Lung (tissue), 12 donors: ENCODE measurements around the gene PTPN7. TPM values are rescaled to one million over a fixed set of nuclear protein-coding genes. Genes with fewer than 3 reads are reported as not detected.

Experiments
- ATAC-seq: fragments of 200-7000 bp; cut with Tn5 transposase; one replicate; pipeline ENCODE4 v1.9.1; 2020; ENCODE audit warnings: moderate number of reproducible peaks; ENCODE audit not compliant: insufficient read depth, low FRiP score
- DNase-seq, 3 donors: peaks; one replicate each; pipeline ENCODE4 v3.0.0-alpha.2; 2013 to 2017
- H3K27ac ChIP-seq, 2 donors: one replicate each; pipeline ENCODE4 v1.5.1; 2013; ENCODE audit warnings: mild to moderate bottlenecking in 2 of 2, moderate library complexity in 2 of 2, control low read depth in 1 of 2, inconsistent platforms in 1 of 2, low read depth in 1 of 2, low read length in 1 of 2
- H3K27me3 ChIP-seq, 3 donors: one replicate each; pipeline ENCODE4 v1.5.1; 2013; ENCODE audit warnings: low read length in 2 of 3; ENCODE audit not compliant: control insufficient read depth in 3 of 3, insufficient read depth in 3 of 3
- H3K36me3 ChIP-seq, 4 donors: one replicate each; pipeline ENCODE4 v1.5.1; 2013; ENCODE audit warnings: low read length in 4 of 4, mild to moderate bottlenecking in 1 of 4, moderate library complexity in 1 of 4; ENCODE audit not compliant: control insufficient read depth in 4 of 4, insufficient read depth in 4 of 4
- H3K4me1 ChIP-seq, 5 donors: one replicate each; pipeline ENCODE4 v1.5.1; 2013; ENCODE audit warnings: low read length in 5 of 5, mild to moderate bottlenecking in 2 of 5, moderate library complexity in 1 of 5; ENCODE audit not compliant: control insufficient read depth in 5 of 5, insufficient read depth in 5 of 5
- H3K4me3 ChIP-seq: one replicate; pipeline ENCODE4 v1.5.1; 2013; ENCODE audit warnings: mild to moderate bottlenecking, control low read depth, moderate library complexity
- H3K9ac ChIP-seq, 2 donors: one replicate each; pipeline ENCODE4 v1.5.1; 2013; ENCODE audit warnings: low read length in 2 of 2, control low read depth in 1 of 2; ENCODE audit not compliant: insufficient read depth in 1 of 2
- H3K9me3 ChIP-seq, 4 donors: one replicate each; pipeline ENCODE4 v1.5.1; 2013; ENCODE audit warnings: low read length in 3 of 4, mild to moderate bottlenecking in 1 of 4, moderate library complexity in 1 of 4; ENCODE audit not compliant: control insufficient read depth in 4 of 4, insufficient read depth in 3 of 4
- WGBS, 2 donors: extraction: QIAGEN DNeasy Blood & Tissue Kit; methylation state at CpG; one replicate each; pipeline ENCODE4 v1.1.7; 2013; 5-methylcytosine and 5-hydroxymethylcytosine counted together
- polyA plus RNA-seq, 2 donors: library from polyadenylated mRNA; stranded (reverse); fragments of 200-250 nt; gene quantifications; one replicate each; pipeline ENCODE4 v1.2.1, GENCODE V29; 2013
- total RNA-seq, 2 donors: library from RNA; depleted of rRNA in 1 of 2; stranded (reverse); fragments of >200 nt in 1 of 2; gene quantifications; one replicate each; pipeline ENCODE4 v1.2.1, GENCODE V29; 2014 to 2021
- TF ChIP-seq, protein P1 (sequence below): IDR thresholded peaks from 2 replicates; pipeline ENCODE4 v1.5.1; 2012; ENCODE audit warnings: mild to moderate bottlenecking; ENCODE audit errors: control extremely low read depth, extremely low read depth
- donor health status: control.
- donor health status: control.
- donor health status: Bipolar disorder and iron deficiency.
- donor health status: healthy.
- donor health status: DM: yes; HTN: yes; CAD: no.

The PTPN7 gene
- total and polyA plus RNA-seq, 4 donors: 2.9 to 14.0 (median 5.7) TPM

- peaks cover 0 to 6% (median 0%) of the 10 kb centered on the region in 5 donors for H3K4me1 ChIP-seq
- TF ChIP-seq, protein P1, sequence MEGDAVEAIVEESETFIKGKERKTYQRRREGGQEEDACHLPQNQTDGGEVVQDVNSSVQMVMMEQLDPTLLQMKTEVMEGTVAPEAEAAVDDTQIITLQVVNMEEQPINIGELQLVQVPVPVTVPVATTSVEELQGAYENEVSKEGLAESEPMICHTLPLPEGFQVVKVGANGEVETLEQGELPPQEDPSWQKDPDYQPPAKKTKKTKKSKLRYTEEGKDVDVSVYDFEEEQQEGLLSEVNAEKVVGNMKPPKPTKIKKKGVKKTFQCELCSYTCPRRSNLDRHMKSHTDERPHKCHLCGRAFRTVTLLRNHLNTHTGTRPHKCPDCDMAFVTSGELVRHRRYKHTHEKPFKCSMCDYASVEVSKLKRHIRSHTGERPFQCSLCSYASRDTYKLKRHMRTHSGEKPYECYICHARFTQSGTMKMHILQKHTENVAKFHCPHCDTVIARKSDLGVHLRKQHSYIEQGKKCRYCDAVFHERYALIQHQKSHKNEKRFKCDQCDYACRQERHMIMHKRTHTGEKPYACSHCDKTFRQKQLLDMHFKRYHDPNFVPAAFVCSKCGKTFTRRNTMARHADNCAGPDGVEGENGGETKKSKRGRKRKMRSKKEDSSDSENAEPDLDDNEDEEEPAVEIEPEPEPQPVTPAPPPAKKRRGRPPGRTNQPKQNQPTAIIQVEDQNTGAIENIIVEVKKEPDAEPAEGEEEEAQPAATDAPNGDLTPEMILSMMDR: no peak
- ATAC-seq (no peak), DNase-seq (no peak)
- peaks cover 0 to 27% (median 11%) of the 10 kb centered on the region in 3 donors for H3K27me3 ChIP-seq
- H3K9me3 ChIP-seq: no peaks in the 10 kb centered on the region
- H3K36me3 ChIP-seq: no peaks in the 10 kb centered on the region
- H3K27ac ChIP-seq: no peak overlapping the region
- H3K9ac ChIP-seq: no peak overlapping the region
- H3K4me3 ChIP-seq: no peak overlapping the region
- WGBS, 2 donors: 85 to 89% methylated on average over 7 of the region's 7 CpGs
Measured at GRCh38 chr1:202197653-202198365, 37.4 kb upstream of the PTPN7 start.

DNA sequence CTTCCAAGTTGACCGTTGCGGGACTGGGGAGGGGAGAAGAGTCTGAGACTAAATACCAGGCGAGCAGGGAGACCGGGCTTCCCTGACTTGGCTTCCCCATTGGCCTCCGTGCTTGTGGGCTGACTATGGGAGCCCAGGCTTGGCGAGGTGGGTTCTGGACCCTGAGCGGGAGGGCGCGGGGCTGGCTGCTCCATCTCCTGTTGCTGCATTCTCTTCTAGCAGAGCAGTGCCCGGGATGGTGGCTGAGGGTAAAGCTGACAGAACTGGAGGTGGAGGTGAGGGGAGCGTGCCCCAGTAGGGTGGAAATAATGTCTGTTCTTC is 33.9 kb upstream of the PTPN7 start:
- Histone ChIP-seq H3K36me3 (no peaks in the 10 kb centered on the region), H3K27ac (no peak overlapping the region), H3K9me3 (no peaks in the 10 kb centered on the region), H3K27me3 (peaks cover 0 to 27% (median 12%) of the 10 kb centered on the region in 3 donors), H3K4me3 (no peak overlapping the region), H3K9ac (no peak overlapping the region), H3K4me1 (peaks cover 0 to 6% (median 0%) of the 10 kb centered on the region in 5 donors)
- DNase-seq (no peak), ATAC-seq (no peak)
- TF ChIP-seq, protein P1: no peak
- WGBS, 2 donors: 51 to 55% methylated on average over 7 to 11 of the region's 11 CpGs

DNA sequence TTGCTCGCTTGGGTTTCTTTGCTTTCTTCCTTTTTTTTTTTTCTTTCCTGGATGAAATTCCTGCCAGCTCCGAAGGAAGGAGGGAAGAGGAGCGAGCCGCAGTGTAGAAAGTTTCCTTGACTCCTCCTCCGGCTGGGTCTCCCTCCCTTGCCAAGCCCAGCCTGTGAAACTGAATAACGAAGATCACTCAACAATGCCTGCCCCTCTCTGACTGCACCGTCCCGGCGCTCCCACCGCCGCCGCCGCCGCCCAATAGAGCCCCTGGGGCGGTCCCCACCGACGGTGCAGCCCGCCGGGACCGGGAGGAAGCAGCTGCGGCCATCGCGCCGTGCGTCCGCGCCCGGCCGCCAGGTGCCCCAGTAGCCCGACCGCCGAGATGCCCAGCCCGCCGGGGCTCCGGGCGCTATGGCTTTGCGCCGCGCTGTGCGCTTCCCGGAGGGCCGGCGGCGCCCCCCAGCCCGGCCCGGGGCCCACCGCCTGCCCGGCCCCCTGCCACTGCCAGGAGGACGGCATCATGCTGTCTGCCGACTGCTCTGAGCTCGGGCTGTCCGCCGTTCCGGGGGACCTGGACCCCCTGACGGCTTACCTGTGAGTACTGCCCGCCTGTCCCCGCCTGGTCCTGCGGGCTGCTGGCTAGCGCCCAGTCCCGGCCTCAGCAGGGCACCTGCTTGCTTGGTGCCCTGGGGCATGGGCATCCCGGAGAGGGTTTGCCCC is 33.4 kb upstream of the PTPN7 start, which contains the start of gene LGR6:
Gene LGR6, plus strand, starts transcription at position 186 of the 714 bp plus-strand sequence. Its CDS starts 191 bp downstream, at position 377.
- Histone ChIP-seq H3K9ac (no peak within 1 kb of the TSS), H3K4me1 (peaks cover 0 to 6% (median 0%) of the 10 kb centered on the region in 5 donors), H3K36me3 (no peaks in the 10 kb centered on the region), H3K9me3 (no peaks in the 10 kb centered on the region), H3K27ac (no peak within 1 kb of the TSS), H3K27me3 (peaks cover 0 to 27% (median 12%) of the 10 kb centered on the region in 3 donors), H3K4me3 (no peak within 1 kb of the TSS)
- ATAC-seq (no peak), DNase-seq (no peak)
- 4 to 8% methylated on average over 26 to 61 of the region's 61 CpGs for WGBS, 2 donors
- TF ChIP-seq, protein P1: no peak
